Lung (tissue), 12 donors: ENCODE results near the gene ZEB1. TPM values are rescaled to one million over a fixed set of nuclear protein-coding genes. Genes with fewer than 3 reads are reported as not detected.

ENCODE experiments used
- ATAC-seq: fragments of 200-7000 bp; cut with Tn5 transposase; one replicate; pipeline ENCODE4 v1.9.1; 2020; ENCODE audit warnings: moderate number of reproducible peaks; ENCODE audit not compliant: insufficient read depth, low FRiP score
- DNase-seq, 3 donors: peaks; one replicate each; pipeline ENCODE4 v3.0.0-alpha.2; 2013 to 2017
- H3K27ac ChIP-seq, 2 donors: one replicate each; pipeline ENCODE4 v1.5.1; 2013; ENCODE audit warnings: mild to moderate bottlenecking in 2 of 2, moderate library complexity in 2 of 2, control low read depth in 1 of 2, inconsistent platforms in 1 of 2, low read depth in 1 of 2, low read length in 1 of 2
- H3K27me3 ChIP-seq, 3 donors: one replicate each; pipeline ENCODE4 v1.5.1; 2013; ENCODE audit warnings: low read length in 2 of 3; ENCODE audit not compliant: control insufficient read depth in 3 of 3, insufficient read depth in 3 of 3
- H3K36me3 ChIP-seq, 4 donors: one replicate each; pipeline ENCODE4 v1.5.1; 2013; ENCODE audit warnings: low read length in 4 of 4, mild to moderate bottlenecking in 1 of 4, moderate library complexity in 1 of 4; ENCODE audit not compliant: control insufficient read depth in 4 of 4, insufficient read depth in 4 of 4
- H3K4me1 ChIP-seq, 5 donors: one replicate each; pipeline ENCODE4 v1.5.1; 2013; ENCODE audit warnings: low read length in 5 of 5, mild to moderate bottlenecking in 2 of 5, moderate library complexity in 1 of 5; ENCODE audit not compliant: control insufficient read depth in 5 of 5, insufficient read depth in 5 of 5
- H3K4me3 ChIP-seq: one replicate; pipeline ENCODE4 v1.5.1; 2013; ENCODE audit warnings: mild to moderate bottlenecking, control low read depth, moderate library complexity
- H3K9ac ChIP-seq, 2 donors: one replicate each; pipeline ENCODE4 v1.5.1; 2013; ENCODE audit warnings: low read length in 2 of 2, control low read depth in 1 of 2; ENCODE audit not compliant: insufficient read depth in 1 of 2
- H3K9me3 ChIP-seq, 4 donors: one replicate each; pipeline ENCODE4 v1.5.1; 2013; ENCODE audit warnings: low read length in 3 of 4, mild to moderate bottlenecking in 1 of 4, moderate library complexity in 1 of 4; ENCODE audit not compliant: control insufficient read depth in 4 of 4, insufficient read depth in 3 of 4
- WGBS, 2 donors: extraction: QIAGEN DNeasy Blood & Tissue Kit; methylation state at CpG; one replicate each; pipeline ENCODE4 v1.1.7; 2013; 5-methylcytosine and 5-hydroxymethylcytosine counted together
- polyA plus RNA-seq, 2 donors: library from polyadenylated mRNA; stranded (reverse); fragments of 200-250 nt; gene quantifications; one replicate each; pipeline ENCODE4 v1.2.1, GENCODE V29; 2013
- total RNA-seq, 2 donors: library from RNA; depleted of rRNA in 1 of 2; stranded (reverse); fragments of >200 nt in 1 of 2; gene quantifications; one replicate each; pipeline ENCODE4 v1.2.1, GENCODE V29; 2014 to 2021
- TF ChIP-seq, protein P1 (sequence below): IDR thresholded peaks from 2 replicates; pipeline ENCODE4 v1.5.1; 2012; ENCODE audit warnings: mild to moderate bottlenecking; ENCODE audit errors: control extremely low read depth, extremely low read depth
- donor health status: control.
- donor health status: control.
- donor health status: Bipolar disorder and iron deficiency.
- donor health status: healthy.
- donor health status: DM: yes; HTN: yes; CAD: no.

Gene ZEB1
- total and polyA plus RNA-seq, 4 donors, result 8.4 to 86.9 (median 19.5) TPM

DNA sequence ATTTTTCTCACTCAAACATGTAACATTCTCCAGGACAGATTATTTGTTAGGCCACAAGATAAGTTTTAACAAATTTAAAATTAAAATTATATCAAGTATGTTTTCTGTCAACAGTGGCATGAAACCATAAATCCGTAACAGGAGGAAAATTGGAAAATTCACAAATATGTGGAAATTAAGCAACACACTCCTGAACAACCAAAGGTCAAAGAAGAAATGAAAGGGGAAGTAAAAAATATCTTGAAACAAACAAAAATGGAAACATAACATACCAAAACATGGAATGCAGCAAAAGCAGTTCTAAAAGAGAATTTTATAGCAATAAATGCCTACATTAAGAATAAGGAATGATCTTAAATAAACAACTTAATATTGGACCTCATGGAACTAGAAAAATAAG is 147.3 kb downstream of the ZEB1 start:
- DNase-seq, result no peak
- Histone ChIP-seq H3K9ac (no peak overlapping the region), H3K27ac (no peak overlapping the region), H3K9me3 (peaks cover 0 to 8% (median 2%) of the 10 kb centered on the region in 4 donors), H3K4me3 (no peak overlapping the region), H3K36me3 (peaks cover 0 to 27% (median 0%) of the 10 kb centered on the region in 4 donors), H3K4me1 (no peaks in the 10 kb centered on the region), H3K27me3 (no peaks in the 10 kb centered on the region)
- TF ChIP-seq, protein P1, sequence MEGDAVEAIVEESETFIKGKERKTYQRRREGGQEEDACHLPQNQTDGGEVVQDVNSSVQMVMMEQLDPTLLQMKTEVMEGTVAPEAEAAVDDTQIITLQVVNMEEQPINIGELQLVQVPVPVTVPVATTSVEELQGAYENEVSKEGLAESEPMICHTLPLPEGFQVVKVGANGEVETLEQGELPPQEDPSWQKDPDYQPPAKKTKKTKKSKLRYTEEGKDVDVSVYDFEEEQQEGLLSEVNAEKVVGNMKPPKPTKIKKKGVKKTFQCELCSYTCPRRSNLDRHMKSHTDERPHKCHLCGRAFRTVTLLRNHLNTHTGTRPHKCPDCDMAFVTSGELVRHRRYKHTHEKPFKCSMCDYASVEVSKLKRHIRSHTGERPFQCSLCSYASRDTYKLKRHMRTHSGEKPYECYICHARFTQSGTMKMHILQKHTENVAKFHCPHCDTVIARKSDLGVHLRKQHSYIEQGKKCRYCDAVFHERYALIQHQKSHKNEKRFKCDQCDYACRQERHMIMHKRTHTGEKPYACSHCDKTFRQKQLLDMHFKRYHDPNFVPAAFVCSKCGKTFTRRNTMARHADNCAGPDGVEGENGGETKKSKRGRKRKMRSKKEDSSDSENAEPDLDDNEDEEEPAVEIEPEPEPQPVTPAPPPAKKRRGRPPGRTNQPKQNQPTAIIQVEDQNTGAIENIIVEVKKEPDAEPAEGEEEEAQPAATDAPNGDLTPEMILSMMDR, result no peak
- 64 to 73% methylated on average over 1 of the region's 1 CpG for WGBS, 2 donors
- ATAC-seq, result no peak

DNA sequence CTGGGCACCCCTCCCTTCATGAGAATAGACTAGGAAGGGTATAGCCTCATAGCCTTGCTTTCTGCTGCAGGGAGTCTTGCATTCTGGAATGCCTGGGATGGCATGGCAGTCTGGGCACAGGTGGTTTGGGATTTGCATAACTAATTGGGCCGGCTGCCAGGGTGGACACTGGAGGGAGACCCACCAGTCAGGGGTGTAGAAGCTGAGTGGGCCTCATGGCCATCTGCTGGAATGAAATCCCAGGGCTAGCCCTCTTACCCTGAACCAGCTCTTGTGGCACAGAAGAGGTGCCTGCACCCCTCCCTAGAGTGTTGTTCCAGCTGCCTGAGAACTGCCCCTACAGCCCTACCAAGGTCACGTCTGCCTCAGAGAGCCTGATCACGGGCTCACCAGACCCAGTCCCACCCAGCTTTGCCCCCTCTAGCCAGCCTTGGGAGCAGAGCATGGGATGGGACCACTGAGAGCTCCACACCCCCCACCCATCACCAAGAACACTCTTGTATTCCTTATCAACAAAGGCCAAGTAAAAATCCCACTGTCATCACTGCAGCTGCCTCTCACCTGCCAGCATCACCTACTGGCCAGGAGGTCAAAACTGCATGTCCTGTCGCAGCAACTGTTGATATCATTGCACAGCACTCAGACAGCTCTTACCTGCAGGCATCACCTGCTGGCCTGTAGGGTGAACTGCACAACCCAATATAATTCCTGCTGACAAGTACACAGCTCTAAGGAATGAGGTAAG is 148.9 kb downstream of the ZEB1 start:
- H3K27me3 ChIP-seq, result no peaks in the 10 kb centered on the region
- H3K9ac ChIP-seq, result no peak overlapping the region
- TF ChIP-seq, protein P1, result no peak
- H3K27ac ChIP-seq, result no peak overlapping the region
- 84 to 95% methylated on average over 4 of the region's 4 CpGs for WGBS, 2 donors
- peaks cover 0 to 8% (median 2%) of the 10 kb centered on the region in 4 donors for H3K9me3 ChIP-seq
- no peaks in the 10 kb centered on the region for H3K4me1 ChIP-seq
- ATAC-seq (peak; percentile 53), DNase-seq (peak in 1 of 3 donors; percentile 11)
- H3K4me3 ChIP-seq, result no peak overlapping the region
- peaks cover 0 to 19% (median 0%) of the 10 kb centered on the region in 4 donors for H3K36me3 ChIP-seq

GRCh38 chr10:31468536-31468859 is 149.5 kb downstream of the ZEB1 start:
- Histone ChIP-seq H3K36me3 (peaks cover 0 to 15% (median 0%) of the 10 kb centered on the region in 4 donors), H3K4me1 (no peaks in the 10 kb centered on the region), H3K9me3 (peaks cover 0 to 8% (median 2%) of the 10 kb centered on the region in 4 donors), H3K9ac (no peak overlapping the region), H3K27me3 (no peaks in the 10 kb centered on the region), H3K4me3 (no peak overlapping the region), H3K27ac (no peak overlapping the region)
- DNase-seq, result no peak
- TF ChIP-seq, protein P1, result no peak
- ATAC-seq, result no peak
- WGBS, 2 donors, result 87 to 98% methylated on average over 2 of the region's 2 CpGs
